ENCODE measurements around the gene GMDS.

Gene GMDS

DNA sequence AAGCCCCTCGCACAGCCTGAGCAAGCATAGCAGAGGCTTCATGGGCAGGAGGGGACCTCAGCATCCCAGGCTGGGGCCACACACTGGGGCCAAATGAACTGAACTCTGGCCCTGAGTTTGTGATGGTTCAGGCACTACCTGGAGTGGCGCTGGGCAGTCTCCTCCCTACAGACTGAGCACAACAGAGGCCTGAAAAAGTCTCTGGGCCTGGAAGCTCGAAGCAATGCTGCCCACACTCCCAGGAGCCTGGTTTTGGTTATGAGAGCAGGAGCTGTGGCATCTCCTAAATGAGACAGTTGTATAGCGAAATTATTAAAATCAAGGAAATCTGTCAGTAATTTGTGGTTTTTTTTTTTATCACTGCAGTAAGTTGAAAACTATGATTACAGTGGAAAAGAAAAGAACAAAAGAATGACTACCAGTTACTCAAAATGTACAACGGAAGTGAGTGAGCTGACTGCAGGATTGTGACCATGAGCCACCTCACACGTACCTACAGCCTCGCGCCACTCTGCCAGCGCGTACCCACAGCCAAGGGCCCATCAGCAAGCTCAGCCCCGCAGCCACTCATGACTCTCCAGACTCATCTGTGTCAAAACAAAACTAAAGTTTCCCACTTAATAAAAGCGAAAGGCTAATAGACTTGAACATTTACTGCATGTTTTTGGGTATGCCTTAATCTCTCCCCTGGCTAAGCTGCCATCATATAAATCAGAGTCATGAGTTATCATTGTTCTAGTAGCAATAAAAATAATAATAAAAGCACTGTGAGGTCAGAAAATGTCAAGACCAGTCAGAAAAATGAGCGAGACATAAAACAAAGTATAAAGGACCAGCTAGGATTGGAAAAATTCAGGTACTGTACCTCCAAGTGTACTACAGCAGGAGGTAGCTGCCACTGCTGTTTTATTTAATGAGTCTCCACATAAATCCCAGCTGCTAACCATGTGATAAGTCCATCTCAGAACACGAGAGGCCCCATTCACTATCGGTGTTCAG lies 458.7 kb downstream of the GMDS start:
- in situ Hi-C loops (cut with MboI; ENCODE audit: low sequenced_read_pairs) = no loop called here

DNA sequence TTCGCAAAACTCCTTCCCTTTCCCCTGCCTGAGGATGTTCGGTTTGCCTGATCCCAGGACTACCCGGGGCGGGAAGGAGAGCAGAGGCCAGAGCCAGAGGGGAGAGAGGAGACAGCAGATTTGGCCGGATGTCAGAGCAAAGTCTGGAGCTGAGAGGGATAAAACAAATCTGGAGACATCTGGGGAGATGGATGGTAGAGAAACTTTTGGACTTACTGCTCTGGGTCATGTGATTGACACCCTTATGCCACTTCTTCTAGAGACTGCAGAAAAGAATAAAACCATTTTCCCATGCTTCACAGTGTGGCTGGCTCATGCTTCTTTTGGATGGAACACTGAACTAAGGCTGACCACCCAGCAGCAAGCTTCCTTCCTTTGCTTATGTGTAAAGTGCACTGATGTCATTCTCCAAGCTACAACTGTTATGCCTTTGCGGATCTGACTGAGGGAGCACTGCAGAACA lies 461.0 kb downstream of the GMDS start:
- in situ Hi-C loops (cut with MboI; ENCODE audit: low sequenced_read_pairs) = no loop called here

DNA sequence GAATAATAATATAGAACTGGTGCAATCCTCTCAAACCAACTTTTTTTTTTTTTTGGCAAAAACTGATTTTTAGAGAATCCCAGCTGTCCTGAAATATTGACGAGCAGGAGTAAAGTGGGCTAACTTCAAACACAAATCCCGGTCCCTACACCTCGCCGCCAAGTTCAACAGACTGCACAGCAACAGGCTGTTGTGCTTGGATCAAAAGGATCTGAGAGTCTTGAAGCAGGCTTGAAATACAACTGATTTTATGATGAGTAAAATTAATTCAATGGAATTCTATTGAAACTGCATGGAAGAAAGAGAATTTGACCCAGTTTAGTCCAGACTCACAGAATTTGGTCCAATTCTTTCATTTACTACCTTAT lies 463.6 kb downstream of the GMDS start:
- in situ Hi-C loops (cut with MboI; ENCODE audit: low sequenced_read_pairs) = no loop called here

DNA sequence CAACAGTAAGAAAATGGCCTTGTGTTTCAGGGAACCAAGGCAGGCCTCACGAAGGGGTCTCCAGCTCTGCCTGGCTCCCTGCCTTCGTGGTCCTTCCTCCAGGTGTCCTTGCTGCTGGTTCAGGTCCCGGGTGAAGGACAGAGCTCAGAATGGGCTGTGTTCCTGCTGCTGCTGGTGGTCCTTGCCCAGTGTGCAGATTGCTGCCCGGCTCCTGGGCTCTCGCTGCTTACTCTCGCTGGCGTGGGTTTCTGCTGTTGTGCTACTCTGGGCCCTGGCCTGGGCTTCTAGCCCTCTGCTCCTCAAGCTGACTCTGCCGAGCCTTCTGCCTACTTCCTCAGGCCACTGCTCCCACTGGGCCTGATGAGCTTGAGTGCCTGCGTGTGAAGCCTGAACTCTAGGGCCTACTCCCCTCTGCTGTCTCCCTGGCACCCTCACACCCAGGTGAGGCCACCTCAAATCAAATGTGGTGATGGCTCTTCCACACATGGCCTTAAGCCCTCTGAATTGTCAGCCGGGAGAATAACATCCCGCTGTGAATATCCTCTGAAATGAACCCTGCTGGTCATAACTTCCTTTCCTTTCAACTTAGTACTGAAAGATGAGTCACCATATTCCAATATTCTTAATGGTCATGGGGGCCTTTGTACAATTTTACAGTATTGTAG lies 464.1 kb downstream of the GMDS start:
- in situ Hi-C loops (cut with MboI; ENCODE audit: low sequenced_read_pairs) = no loop called here

DNA sequence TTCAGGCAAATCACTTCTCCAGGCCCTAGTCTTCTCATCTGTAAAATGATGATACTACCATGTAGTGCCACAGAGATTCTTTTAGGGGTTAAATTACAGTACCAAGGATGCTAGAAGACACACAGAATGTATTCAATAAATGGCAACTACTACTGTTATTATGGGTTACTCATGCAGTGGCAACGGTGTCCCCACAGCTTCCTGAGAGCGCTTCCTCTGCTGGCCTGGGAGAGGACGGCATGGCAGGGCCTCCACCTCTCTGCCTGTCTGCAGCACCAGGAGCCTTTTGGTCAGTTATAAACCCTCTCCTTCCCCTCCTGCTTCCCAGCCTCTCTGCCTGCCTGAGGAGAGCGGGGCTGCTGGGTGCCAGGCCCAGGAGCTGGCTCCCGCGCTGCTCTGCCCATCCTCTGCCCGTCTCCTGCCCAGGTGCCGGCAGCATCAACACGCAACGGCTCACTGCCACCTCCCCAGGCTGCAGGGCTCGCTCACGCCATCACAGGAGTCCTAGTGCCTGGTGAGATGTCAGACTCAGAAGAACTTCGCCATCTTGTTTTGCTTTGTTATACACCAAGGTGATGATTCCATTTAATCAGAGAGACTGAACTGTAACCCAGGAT lies 465.0 kb downstream of the GMDS start:
- in situ Hi-C loops (cut with MboI; ENCODE audit: low sequenced_read_pairs) = no loop called here

DNA sequence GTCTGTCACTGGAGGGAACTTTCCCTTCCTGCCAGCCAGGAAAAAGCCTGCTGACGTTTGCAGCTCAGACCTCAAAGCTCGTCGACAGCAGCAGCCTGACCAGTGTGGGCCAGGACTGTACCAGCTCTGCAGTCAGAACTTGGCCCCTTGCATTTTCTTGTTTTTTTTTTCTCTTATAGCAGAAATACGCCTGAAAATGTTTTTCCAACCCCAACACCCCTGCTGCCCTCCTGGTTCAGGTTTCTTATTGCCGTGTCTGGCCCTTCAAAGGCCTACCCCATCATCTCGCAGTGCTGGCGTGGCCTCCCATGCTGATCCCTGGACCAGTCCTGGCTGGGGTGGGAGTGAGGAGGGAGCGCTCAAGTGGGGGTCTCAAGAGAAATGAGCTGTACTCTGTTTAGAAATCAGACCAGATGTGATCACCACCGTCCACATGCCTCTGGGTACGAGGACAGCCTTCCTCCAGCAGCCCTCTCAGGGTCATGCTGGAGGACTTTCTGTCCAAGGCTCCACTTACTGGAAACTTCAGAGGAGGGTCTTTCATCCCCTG lies 466.6 kb downstream of the GMDS start:
- in situ Hi-C loops (cut with MboI; ENCODE audit: low sequenced_read_pairs) = no loop called here

DNA sequence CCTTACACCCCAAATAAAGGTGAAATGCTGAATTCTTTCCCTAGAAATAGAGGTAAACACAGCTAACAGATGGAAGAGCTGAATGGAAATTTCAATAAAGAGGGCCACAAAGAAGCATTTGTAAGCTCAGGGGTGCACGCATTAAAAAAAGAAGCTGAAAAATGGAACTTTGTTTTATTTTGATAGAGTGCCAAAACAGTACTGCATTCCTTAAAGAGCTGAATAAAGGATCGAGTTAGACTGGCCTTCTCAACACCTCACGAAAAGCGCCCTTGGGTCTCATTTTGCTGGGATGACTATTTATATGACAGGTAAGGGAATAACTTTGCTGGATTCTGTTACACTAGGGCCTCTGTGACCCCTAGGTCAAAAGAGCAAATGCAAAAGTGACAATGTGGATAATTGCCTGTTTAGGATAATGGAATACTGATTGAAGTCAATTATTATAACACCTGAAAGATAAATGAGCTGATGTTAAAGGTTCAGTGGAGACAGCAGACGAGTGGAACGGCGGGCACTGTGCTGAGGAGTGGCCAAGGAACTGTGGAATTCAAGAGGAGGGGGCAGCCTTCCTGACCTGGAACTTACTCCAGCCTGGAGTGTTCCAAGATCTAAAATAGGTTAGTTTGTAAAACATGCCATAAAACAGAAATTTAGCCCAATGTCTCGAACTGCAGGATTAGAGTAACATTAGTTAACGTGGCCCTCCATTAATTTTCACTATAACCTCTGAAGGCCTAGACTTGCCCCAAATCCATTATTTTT lies 467.3 kb downstream of the GMDS start:
- in situ Hi-C loops (cut with MboI; ENCODE audit: low sequenced_read_pairs) = no loop called here

DNA sequence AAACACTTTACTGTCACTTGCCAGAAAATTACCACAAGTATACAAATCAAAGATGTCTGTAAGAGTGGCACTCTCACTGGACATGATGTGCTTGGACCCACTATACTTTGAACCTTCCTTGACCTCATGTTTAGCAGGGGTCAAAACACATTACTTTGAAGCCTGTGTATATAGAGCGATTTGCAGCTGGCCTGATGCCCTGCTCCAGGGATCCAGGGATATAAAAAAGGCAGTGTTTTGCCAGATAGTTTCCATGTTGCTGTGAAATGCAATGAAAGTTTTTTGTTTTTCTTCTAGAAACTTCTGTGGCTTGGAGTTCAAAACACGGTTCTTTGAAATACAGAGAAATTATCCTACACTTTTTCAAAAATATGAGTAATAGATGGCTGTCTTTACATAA lies 470.0 kb downstream of the GMDS start:
- in situ Hi-C loops (cut with MboI; ENCODE audit: low sequenced_read_pairs) = no loop called here

DNA sequence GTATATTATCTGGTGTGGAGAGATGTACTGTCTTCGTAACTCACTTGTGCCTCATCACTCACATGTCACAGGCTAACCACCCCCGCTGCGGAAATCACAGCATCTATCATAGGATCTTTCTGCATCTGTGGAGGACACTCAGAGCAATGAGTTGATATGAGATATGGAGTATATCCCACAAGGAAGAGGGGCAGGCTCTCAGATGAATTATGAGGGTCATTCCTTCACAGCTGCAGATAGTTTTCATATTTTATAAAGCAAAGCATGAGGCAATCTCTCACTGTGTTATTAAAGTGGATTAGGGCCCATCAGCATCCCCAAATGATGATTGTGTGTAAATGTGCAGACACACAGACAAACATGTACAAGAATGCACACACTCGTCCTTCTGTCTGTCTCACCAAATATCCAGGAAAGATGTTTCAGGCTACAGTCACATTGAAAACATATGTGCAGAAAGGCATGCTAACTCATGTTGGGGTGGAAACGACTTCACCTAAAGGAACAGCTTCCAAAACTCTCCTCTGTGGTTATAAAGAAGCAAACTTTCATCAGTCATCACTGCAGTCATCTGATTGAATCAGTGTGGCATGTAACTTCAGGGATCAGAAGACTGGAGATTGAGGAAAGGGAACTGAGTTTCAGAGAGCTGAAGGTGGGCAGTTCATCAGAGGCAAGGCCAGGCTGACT lies 471.0 kb downstream of the GMDS start:
- in situ Hi-C loops (cut with MboI; ENCODE audit: low sequenced_read_pairs) = no loop called here

DNA sequence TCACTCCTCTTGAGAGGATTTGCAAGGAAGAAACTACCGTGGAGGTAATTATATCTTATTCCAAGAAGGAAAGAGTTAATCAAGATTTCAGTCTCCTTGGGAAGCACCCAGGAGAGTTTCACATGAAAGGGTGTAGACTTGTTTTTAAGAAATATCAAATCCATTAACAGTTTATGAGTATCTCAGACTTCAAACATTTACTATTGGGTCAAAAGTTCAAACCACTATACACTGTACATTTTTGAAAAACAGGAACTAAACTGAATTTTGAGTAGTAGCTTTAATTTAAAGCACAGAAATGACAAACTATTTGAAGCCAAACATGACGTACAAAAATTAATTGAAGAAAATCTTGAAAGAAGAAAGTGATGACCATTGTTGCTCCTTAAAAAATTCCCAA lies 471.7 kb downstream of the GMDS start:
- in situ Hi-C loops (cut with MboI; ENCODE audit: low sequenced_read_pairs) = no loop called here

DNA sequence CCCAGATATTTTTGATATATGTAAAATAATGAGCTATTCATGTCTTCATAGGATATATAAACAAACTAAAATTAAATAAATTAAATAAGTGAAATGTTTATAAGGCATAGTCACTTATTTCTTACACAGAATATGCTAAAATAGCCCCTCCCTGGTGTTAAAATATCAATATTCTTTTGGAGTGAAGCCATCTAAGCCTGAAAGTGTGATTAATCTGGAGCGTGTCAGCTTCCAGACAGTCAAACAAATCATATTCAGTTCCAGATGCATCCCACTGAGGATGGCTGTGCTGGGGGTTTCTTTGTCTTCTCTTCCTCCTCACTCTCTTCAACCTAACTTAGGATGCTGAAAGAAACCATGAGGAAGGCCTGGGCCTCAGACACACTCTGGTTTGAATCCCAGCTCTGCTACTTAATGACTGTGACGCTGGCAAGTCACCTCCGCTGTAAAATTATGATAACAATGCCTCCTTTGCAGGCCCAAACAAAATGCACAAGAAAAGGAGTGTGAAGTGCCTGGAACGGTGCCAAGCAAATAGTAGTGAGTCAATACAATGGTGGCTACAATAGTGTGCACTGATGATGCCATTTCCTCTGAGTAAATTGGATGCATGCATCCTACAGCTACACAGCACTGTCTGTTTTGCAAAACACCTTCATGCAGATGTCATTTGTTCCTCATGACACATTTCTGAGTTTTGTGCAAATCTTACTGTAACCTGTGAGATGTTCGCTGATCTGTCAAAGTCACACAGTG lies 474.3 kb downstream of the GMDS start:
- in situ Hi-C loops (cut with MboI; ENCODE audit: low sequenced_read_pairs) = no loop called here

DNA sequence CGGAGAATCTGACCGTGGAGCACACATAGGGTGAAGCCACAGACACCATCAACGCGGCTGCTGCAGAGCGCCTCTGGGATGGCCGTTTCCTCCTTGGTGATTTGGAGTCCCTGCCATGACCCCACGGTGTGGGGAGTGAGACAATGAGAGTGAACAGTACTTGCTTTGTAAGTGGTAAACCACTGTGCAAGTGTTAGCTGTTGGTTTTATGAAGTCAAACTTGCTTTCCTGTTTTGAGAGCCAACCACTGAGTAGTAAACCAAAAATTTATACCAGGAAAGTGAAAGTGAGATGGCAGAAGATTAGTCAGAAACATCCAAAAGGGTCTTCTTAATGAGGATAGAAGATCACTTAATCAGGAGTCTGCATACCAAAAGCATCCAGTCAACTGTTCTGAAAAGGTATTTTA lies 475.0 kb downstream of the GMDS start:
- in situ Hi-C loops (cut with MboI; ENCODE audit: low sequenced_read_pairs) = no loop called here

DNA sequence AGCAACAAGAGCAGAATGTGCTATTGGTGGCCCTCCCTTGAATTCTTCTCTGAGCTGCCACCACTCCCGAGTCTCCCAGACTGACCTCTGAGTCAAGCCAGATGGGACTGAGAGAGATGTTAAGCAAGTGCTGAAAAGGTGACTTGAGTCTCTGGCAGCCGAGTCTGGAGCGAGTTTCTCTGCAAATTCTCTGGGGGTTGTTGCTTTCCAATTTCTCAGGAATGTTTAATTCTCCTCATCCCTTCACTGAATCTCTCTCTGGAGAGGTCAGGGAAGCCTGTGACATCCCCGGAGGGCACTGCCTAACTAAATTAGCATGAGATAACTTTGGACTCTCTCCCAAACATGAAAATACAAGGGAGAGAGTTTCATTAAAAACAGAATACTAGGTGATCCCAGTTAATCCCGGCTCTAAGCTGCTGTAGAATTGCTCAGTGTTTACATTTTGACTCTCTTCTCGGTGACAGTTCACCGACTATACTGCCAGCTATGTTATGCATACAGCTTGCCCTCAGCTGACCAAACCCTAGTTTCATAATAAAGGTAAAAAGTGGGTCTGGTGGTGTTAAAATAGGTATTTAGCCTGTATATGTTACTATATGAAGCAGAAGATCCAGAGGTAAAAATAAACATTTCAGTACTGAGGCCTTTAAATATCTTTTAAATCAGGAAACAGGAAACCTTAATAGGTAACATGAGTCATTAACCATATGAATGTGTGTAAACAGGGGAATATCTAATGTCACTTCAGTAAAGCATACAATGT lies 477.7 kb downstream of the GMDS start:
- in situ Hi-C loops (cut with MboI; ENCODE audit: low sequenced_read_pairs) = no loop called here

DNA sequence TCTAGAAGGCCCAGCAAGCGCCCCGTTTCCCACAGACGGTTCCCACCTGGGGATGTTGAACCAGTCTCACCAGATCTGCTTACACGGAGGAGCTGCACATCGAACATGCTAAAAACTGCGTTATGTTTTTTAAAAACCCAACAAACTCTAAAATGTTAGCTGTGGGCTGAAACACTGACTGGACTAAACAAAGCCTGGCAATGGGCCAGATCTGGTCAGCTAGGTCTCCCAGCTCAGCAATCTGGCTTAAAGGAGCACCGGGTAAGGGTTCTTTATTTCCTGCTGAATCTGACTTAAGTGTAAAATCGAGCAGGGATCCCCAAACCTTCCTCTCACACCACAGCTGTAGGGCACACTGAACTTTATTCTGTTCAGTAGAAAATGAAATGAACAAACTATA lies 478.8 kb downstream of the GMDS start:
- in situ Hi-C loops (cut with MboI; ENCODE audit: low sequenced_read_pairs) = no loop called here

DNA sequence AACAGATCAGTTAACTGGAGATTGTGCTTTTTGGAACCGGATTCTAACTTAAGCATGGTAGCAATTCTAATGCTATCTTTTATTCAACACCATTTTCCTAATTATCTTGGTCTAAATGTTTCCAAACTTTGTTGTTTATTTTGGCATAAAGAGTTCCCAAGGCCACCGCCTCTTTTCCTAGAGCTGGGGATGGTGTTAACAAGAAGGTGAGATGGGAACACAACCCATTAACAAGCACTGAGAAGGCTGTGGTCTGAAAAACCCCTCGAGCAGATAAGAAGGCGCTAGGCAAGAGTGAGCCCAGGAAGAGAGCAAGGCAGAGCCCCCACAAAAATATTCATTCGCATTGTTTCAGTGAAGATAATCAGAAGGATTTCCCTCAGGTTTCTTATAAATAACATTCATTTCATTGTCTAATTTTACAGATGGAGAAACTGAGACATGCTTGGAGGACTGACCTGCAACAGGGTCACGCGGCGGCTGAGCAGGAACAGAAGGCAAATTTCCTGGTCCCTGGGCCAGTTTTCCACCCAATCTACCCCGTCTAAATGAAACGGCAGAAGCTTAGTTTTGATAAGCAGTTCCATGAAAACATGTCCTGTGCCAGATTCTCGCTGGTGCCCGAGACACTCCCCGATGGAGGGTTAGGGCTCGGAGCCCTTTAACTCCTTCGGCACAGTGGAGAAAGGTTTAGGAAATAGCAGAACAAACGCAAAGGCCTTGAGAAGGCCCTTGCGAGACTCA lies 480.1 kb downstream of the GMDS start:
- in situ Hi-C loops (cut with MboI; ENCODE audit: low sequenced_read_pairs) = no loop called here

DNA sequence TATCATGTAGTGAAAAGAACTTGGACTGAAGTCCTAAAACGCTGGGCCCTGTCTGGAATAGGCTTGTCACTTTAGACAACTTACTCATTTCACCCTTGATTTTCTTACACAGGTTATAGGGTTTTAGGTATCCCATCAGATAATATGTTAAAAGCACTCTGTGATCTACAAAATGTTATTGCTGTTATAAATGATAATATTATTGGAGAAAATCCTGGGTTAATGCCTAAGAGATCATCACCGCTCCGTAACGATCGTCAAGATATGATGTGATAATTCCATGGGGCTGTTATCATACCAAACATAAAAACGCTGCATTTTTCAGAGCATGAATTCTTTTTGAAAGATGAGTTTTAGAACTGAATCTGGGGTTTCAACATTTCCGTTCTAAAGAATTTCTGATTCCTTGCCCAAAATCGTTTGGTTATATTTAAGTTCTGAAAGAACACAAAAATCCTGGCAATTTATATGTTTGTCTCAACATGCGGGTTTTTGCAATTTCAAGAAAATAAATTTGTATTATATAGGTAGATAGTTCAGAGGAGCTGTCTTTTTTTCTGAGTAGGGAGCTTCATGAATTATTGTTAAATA lies 480.9 kb downstream of the GMDS start:
- in situ Hi-C loops (cut with MboI; ENCODE audit: low sequenced_read_pairs) = no loop called here

DNA sequence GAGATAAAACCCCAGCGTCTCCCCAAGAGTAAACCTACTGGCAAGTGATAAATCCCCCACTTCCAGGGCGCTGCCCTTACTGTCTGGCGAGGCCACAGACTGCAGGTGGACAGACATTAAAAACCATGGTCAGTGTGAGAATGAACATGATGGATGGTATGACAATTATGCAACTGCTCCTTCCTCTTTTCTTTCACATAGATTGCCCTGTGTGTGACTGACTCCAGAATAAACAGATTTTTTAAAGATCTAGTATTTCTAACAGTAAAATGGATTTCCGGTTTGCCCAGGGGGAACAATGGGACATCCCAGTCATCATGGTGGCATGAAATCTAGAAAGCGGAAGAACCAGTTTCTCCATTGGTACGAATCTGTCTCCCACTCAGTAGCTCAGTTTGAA lies 482.0 kb downstream of the GMDS start:
- in situ Hi-C loops (cut with MboI; ENCODE audit: low sequenced_read_pairs) = no loop called here

DNA sequence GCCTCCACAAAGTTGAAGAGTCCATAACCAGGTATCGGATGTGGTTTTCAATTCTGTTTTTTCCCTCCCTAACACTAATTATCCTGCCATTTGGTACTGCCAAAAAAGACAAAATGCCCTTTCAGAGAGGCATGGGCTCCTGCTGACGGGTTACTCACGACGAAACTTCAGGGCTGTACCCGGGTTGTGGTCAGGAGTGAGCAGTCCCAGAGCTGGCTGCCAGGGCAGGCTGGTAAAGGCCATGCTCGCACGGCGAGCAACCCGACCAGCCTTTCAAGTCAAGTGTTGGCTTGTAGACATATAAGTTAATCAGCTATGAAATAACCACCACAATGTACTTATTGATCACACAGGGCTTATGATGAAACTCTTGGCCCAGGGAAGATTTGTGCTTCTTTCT lies 483.2 kb downstream of the GMDS start:
- in situ Hi-C loops (cut with MboI; ENCODE audit: low sequenced_read_pairs) = no loop called here
